ENCODE data around the gene UNC13D. TPM values are rescaled to one million over a fixed set of nuclear protein-coding genes. Genes with fewer than 3 reads are reported as not detected.
"Not testable (repeated sequence)": the region's sequence is repeated elsewhere in the genome, so short reads cannot be mapped to it uniquely, and the experiment has no call there.

UNC13D gene
- total RNA-seq, 2 experiments from 2014 or later, result 162 to 165 TPM

GRCh38 chr17:75876190-75876937 lies 32.2 kb upstream of the UNC13D start:
- CTCF ChIA-PET, result interaction anchor here (0.5 to 8.2 kb wide), 11 partner anchors 9 to 580 kb away, joined by 3 to 62 read pairs (median 9); partner anchors contain the start of genes TRIM65 and UNC13D
- POLR2A ChIA-PET, result interaction anchor here (0.6 to 2.0 kb wide), 8 partner anchors 12 to 101 kb away, joined by 3 to 13 read pairs (median 4); partner anchors contain the start of genes TRIM65, UNC13D and WBP2

GRCh38 chr17:75875940-75876189 lies 31.7 kb upstream of the UNC13D start:
- POLR2A ChIA-PET, result interaction anchor here (0.6 to 2.0 kb wide), 8 partner anchors 11 to 100 kb away, joined by 3 to 13 read pairs (median 4); partner anchors contain the start of genes TRIM65, UNC13D and WBP2

DNA sequence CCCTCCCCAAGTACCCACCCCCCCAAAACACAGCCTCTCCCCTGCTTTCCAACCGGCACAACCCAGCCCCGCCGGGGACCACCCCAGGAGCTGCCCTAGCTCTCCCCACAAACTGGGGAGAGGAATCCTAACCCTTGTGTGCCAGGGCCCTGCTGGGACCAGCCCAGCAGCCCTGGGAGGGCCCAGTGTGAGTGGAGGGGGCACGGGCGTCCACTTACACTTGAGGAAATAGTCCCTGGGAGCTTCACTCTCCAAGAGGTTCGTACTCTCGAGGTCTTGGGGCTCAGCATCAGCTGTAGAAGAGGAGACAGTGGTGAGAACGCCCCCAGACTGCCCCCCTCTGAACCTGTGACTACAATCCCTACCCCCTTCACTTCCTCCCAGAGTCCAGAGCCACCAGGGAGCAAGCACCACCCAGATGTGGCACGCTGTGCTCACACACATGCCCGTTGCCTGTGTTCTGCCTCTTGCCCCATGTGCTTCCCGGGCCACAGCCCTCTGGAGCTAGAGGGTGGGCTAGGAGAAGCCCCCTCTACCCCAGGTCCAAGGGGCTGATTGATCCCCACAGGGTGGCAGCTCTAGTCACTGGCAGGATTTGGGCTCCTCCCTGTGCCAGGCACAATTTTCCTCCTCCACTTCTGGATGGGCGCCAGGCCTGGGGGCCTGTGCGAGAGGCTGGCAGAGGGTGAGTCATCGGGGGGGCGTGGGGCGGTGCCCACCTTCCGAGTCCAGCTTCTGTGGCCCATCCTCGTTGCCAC lies 31.2 kb upstream of the UNC13D start:
- CTCF ChIA-PET, result interaction anchor here (0.5 to 8.2 kb wide), 12 partner anchors 10 to 131 kb away, joined by 3 to 62 read pairs (median 4); partner anchors contain the start of genes TRIM65, UNC13D and UNK
- POLR2A ChIA-PET, result interaction anchor here (0.6 to 2.0 kb wide), 8 partner anchors 11 to 100 kb away, joined by 3 to 13 read pairs (median 4); partner anchors contain the start of genes TRIM65, UNC13D and WBP2

More at GRCh38 chr17:75875940-75876189, 31.7 kb upstream of the UNC13D start:
- CTCF ChIA-PET, result interaction anchor here (0.5 to 8.2 kb wide), 11 partner anchors 9 to 130 kb away, joined by 3 to 62 read pairs (median 4); partner anchors contain the start of genes TRIM65, UNC13D and UNK

GRCh38 chr17:75874323-75875181 lies 30.3 kb upstream of the UNC13D start:
- ChIA-PET CTCF (interaction anchor here (1.2 to 8.2 kb wide), 6 partner anchors 12 to 30 kb away, joined by 3 to 62 read pairs (median 12); partner anchors contain the start of genes TRIM65 and UNC13D), POLR2A (no interaction called here)

DNA sequence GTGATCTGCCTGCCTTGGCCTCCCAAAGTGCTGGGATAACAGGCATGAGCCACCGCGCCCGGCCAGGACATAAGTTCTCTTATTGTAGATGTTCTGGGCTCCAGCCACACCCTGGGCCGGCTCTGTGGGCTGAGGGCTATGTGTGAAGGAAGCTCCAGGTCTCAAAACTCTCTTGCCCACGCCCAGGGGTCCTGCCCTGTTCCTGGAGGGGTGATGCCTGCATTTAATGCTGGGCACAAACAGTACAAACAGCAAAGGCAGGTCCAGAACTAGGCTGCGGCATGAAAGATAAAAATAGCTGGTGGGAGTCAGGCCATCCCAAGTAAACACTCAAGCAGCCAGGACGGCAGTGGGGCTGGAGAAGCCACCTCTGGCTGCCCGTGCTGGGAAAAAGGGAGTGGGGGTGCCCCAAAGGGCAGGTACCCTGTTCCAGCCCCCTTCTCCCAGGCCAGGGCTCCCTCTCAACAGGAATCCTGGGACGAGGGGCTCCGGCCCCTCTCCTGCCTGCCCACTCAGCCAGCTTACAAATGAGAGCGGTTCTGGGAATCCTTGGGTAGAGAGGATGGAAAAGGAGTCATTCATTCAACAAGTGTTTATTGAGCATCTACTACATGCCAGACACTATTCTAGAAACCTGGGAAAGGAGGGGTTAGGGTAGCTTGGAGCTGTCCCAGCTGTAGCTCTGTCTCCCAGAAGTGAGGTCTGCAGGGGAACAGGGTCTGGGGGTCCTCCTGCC lies 29.6 kb upstream of the UNC13D start:
- ChIA-PET CTCF (interaction anchor here (1.3 to 8.2 kb wide), 3 partner anchors 11 to 27 kb away, joined by 3 to 62 read pairs (median 3); partner anchors contain the start of gene TRIM65), POLR2A (interaction anchor here (0.6 to 1.0 kb wide), 2 partner anchors 9 to 233 kb away, joined by 4 to 8 read pairs; no protein-coding TSS in a partner anchor)

DNA sequence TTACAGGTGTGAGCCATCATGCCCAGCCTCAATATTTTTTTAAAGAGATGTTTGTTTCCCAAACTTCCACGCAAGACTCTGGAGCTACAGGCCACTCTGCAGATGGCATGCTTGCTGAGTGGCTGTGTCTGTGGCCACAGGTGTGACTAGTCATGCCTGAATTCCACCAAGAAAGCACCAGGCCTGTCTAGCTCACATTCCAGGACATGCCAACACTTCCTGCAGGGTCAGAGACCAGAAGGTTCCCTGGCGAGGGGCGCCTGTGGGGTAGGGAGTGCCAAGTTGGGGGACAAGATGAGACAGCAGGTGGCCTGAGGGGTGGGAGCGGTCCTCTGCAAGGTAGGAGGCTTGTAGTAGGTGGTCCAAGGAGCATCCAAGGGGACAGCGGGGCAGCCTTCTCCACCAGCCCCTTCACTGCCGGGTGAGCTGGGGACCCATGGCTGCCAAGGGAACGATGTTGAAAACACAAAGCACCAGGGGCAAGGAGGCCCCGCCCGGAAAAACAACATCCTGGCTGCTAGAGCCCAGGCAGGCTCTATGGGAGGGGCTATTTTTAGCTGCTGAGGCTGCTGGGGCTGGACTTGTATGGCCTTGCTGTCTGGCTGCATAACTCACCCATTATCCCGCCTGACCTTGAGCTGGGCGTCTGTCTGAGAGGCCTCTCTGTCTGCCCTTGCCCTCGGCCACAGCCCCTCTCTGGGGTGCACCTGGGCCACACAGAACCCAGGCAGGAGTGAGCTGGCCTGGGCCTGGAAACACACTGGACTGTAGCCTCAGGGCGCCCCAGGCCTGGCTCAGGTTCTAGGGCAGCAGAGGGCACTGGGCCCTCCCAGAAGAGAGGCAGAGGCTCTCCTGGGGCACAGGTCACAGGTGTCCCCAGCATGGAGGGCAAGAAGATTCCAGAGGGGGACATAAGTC lies 28.5 kb upstream of the UNC13D start:
- ChIA-PET POLR2A (interaction anchor here (1.0 kb wide), 1 partner anchor 8 kb away, joined by 4 read pairs; no protein-coding TSS in a partner anchor), CTCF (interaction anchor here (1.0 to 8.2 kb wide), 4 partner anchors 10 to 119 kb away, joined by 3 to 62 read pairs (median 4); partner anchors contain the start of gene TRIM65)

DNA sequence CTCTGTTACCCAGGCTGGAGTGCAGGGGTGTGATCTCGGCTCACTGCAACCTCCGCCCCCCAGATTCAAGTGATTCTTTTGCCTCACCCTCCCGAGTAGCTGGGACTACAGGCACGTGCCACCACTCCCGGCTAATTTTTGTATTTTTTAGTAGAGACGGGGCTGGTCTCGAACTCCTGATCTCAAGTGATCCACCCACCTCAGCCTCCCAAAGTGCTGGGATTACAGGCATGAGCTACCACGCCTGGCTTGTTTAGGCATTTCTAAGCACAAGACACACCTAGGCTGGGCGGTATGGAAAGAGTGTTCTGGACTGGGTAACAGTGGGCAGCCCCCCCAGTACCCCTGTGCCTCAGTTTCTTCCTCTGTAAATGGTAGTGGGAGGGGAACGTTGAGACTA lies 26.0 kb upstream of the UNC13D start:
- CTCF ChIA-PET, POLR2A ChIA-PET: not testable (repeated sequence)

DNA sequence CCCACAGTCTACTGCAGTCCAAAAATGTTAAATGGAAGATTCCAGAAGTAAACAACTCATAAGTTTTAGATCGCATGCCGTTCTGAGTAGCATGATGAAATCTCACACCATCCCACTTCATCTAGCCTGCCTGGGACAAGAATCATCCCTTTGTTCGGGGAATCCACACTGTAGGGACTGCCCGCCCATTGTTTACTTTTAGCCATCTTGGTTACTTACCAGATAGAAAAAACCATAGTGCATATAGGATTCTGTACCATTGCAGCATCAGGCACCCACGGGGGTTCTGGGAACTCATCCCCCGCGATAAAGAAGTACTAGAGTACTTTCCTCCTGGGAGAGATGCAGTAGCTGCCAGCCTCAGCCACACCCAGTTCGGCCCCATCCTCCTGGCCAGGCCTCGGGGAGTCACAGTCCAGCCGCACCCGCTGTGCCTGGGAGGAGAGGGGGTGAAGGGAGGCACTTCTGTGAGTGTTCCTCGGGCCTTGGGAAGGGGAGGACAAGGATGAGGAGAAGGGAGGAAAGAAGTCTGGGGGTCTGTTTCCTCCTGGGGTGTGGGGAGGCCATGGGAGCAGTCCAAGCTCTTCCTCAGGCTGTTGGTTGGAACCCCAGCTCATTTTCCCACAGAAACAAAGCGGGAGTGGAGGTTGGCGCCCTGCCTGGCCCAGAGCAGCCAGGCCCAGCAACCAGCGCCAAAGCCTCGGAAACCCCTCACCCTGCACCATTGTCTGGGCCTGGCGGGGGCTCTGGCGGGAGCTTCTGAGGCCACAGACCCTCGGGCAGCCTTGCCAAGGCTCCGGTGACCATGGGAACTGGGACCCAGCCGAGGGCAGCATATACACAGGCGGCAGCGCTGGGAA lies 25.3 kb upstream of the UNC13D start:
- CTCF ChIA-PET, result no interaction called here
- POLR2A ChIA-PET, result no interaction called here

DNA sequence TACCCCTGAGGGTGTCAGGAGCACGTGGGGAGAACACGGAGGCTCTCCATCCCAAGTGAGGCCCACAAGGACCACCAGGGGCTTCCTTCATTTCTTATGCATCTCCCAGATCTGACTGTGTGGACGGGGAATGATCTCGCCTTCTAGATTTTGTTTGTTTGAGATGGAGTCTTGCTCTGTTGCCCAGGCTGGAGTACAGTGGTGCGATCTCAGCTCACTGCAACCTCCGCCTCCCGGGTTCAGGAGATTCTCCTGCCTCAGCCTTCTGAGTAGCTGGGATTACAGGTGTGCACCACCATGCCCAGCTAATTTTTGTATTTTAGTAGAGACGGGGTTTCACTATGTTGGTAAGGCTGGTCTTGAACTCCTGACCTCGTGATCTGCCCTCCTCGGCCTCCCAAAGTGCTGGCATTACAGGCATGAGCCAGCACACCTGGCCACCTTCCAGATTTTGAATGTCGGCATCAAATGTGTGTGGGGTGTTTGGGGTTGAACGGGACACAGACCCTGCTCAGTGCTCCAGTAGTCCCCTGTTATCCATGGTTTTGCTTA lies 24.6 kb upstream of the UNC13D start:
- CTCF ChIA-PET, result interaction anchor here (1.8 kb wide), 1 partner anchor 13 kb away, joined by 6 read pairs; no protein-coding TSS in a partner anchor
- POLR2A ChIA-PET, result not testable (repeated sequence)

DNA sequence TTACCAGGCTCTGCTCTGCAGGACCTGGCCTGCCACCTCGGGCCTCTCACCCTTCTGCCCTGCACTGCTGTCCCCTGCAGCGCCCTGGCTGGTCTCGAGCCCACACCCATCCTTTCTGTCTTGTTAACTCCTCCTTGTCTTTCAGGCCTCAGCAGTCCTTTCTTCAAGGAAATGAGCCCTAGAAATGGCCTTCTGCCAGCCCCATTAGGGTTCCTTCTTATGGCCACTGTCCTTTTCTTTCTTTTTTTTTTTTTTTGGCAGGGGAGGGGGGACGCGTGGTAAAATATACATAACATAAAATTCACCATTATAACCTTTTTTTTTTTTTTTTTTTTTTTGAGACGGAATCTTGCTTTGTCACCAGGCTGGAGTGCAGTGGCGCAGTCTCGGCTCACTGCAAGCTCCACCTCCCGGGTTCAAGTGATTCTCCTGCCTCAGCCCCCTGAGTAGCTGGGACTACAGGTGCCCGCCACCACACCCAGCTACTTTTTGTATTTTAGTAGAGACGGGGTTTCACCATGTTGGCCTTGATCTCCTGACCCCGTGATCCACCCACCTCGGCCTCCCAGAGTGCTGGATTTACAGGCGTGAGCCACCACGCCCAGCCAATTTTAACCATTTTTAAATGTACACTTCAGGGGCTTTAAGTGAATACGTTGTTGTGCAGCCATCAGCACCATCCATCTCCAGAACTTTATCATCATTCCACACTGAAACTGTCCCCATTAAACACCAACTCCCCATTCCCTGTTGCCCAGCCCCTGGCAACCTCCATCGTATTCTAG lies 21.4 kb upstream of the UNC13D start:
- ChIA-PET POLR2A (interaction anchor here (0.6 to 1.8 kb wide), 4 partner anchors 7 to 254 kb away, joined by 3 to 16 read pairs (median 4); partner anchors contain the start of gene WBP2), CTCF (interaction anchor here (0.6 to 5.3 kb wide), 6 partner anchors 10 to 199 kb away, joined by 3 to 62 read pairs (median 4); partner anchors contain the start of genes MRPL38, TRIM47 and WBP2)

DNA sequence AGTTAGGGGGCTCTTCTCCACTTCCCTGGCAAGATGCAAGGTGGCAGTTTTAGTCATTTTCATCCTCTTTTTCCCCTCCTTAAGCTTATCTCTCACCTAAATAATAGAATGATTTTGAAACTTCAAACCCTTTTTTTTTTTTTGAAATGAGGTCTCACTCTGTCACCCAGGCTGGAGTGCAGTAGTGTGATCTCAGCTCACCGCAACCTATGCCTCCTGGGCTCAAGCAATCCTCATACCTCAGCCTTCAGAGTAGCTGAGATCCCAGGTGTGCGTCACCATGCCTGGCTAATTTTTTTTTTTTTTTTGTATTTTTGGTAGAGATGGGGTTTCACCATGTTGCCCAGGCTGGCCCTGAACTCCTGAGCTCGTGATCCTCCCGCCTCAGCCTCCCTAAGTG lies 20.7 kb upstream of the UNC13D start:
- CTCF ChIA-PET, result interaction anchor here (0.6 to 5.3 kb wide), 5 partner anchors 9 to 200 kb away, joined by 3 to 62 read pairs (median 4); partner anchors contain the start of genes MRPL38, TRIM47 and WBP2
- POLR2A ChIA-PET, result interaction anchor here (1.0 to 1.8 kb wide), 3 partner anchors 8 to 11 kb away, joined by 4 to 16 read pairs (median 4); partner anchors contain the start of gene WBP2

GRCh38 chr17:75864448-75864871 lies 20.3 kb upstream of the UNC13D start:
- POLR2A ChIA-PET, result interaction anchor here (1.0 to 1.8 kb wide), 3 partner anchors 9 to 12 kb away, joined by 4 to 16 read pairs (median 4); partner anchors contain the start of gene WBP2
- CTCF ChIA-PET, result interaction anchor here (0.8 to 5.3 kb wide), 5 partner anchors 9 to 40 kb away, joined by 3 to 62 read pairs (median 4); partner anchors contain the start of genes MRPL38, TRIM47 and WBP2

DNA sequence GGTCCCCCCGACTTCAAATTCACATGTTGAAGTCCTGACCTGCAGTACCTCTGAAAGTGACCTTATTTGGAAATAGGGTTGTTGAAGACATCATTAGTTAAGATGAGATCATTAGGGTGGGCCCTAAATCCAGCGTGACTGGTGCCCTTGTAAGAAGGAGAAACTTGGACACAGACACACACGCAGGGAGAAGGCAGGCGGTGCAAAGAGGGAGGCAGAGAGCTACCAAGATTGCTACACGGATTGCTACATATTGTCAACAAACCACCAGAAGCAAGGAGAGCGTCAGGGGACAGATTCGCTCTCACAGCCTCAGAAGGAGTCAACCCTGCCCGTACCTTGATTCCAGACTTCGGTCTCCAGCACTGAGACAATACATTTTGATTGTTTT lies 17.7 kb upstream of the UNC13D start:
- CTCF ChIA-PET, result interaction anchor here (1.2 to 5.3 kb wide), 8 partner anchors 12 to 108 kb away, joined by 3 to 62 read pairs (median 4); partner anchors contain the start of genes TRIM47, TRIM65 and UNK
- POLR2A ChIA-PET, result interaction anchor here (0.6 kb wide), 1 partner anchor 23 kb away, joined by 4 read pairs; no protein-coding TSS in a partner anchor

DNA sequence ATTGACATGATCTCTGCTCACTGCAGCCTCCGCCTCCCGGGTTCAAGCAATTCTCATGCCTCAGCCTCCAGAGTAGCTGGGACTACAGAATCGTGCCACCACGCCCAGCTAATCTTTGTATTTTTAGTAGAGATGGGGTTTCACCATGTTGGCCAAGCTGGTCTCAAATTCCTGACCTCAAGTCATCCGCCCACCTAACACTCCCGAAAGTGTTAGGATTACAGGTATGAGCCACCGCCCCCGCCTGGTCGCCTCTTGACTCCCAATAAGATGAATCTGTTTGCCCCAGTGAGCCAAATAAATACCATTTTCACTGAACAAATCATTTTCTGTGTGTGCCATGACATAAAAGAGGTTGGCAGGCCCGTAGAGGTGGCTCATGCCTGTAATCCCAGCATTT lies 15.2 kb upstream of the UNC13D start:
- CTCF ChIA-PET, result interaction anchor here (1.4 to 1.5 kb wide), 2 partner anchors 10 to 155 kb away, joined by 3 to 4 read pairs; no protein-coding TSS in a partner anchor
- POLR2A ChIA-PET, result not testable (repeated sequence)
